ENCODE results near the gene ARHGEF11. TPM values are rescaled to one million over a fixed set of nuclear protein-coding genes. Genes with fewer than 3 reads are reported as not detected.
"Not testable (repeated sequence)": the region's sequence is repeated elsewhere in the genome, so short reads cannot be mapped to it uniquely, and the experiment has no call there.

ARHGEF11 gene
- total and polyA plus RNA-seq, 4 donors: 14.2 to 44.1 (median 31.9) TPM

GRCh38 chr1:156929596-156930238 lies 115.8 kb downstream of the ARHGEF11 start:
- DNase-seq (no peak), ATAC-seq (ENCODE audit: insufficient read depth, low FRiP score) (no peak)
- Histone ChIP-seq H3K9ac (ENCODE audit: insufficient read depth in 1 of 2, low read length in 2 of 2) (no peak overlapping the region), H3K27ac (ENCODE audit: low read depth in 1 of 2, low read length in 1 of 2) (no peak overlapping the region), H3K4me3 (no peak overlapping the region), H3K4me1 (ENCODE audit: control insufficient read depth in 5 of 5, insufficient read depth in 5 of 5, low read length in 5 of 5) (peaks cover 0 to 4% (median 0%) of the 10 kb centered on the region in 5 donors), H3K36me3 (ENCODE audit: control insufficient read depth in 4 of 4, insufficient read depth in 4 of 4, low read length in 4 of 4) (no peaks in the 10 kb centered on the region), H3K27me3 (ENCODE audit: control insufficient read depth in 3 of 3, insufficient read depth in 3 of 3, low read length in 2 of 3) (peaks cover 0 to 48% (median 41%) of the 10 kb centered on the region in 3 donors), H3K9me3 (ENCODE audit: control insufficient read depth in 4 of 4, insufficient read depth in 3 of 4, low read length in 3 of 4) (no peaks in the 10 kb centered on the region)
- no peak for TF ChIP-seq CTCF (IDR thresholded peaks at IDR 0.05; ENCODE audit: control extremely low read depth, extremely low read depth)
- WGBS, 2 donors: 67 to 74% methylated on average over 6 of the region's 6 CpGs

- ATAC-seq (ENCODE audit: insufficient read depth, low FRiP score) (no peak), DNase-seq (no peak)
- Histone ChIP-seq H3K36me3 (ENCODE audit: control insufficient read depth in 4 of 4, insufficient read depth in 4 of 4, low read length in 4 of 4) (no peaks in the 10 kb centered on the region), H3K4me1 (ENCODE audit: control insufficient read depth in 5 of 5, insufficient read depth in 5 of 5, low read length in 5 of 5) (peaks cover 0 to 12% (median 6%) of the 10 kb centered on the region in 5 donors), H3K27me3 (ENCODE audit: control insufficient read depth in 3 of 3, insufficient read depth in 3 of 3, low read length in 2 of 3) (peaks cover 0 to 64% (median 50%) of the 10 kb centered on the region in 3 donors), H3K27ac (ENCODE audit: low read depth in 1 of 2, low read length in 1 of 2) (no peak overlapping the region), H3K9me3 (ENCODE audit: control insufficient read depth in 4 of 4, insufficient read depth in 3 of 4, low read length in 3 of 4) (no peaks in the 10 kb centered on the region), H3K4me3 (no peak overlapping the region), H3K9ac (ENCODE audit: insufficient read depth in 1 of 2, low read length in 2 of 2) (no peak overlapping the region)
- 8 to 11% methylated on average over 4 of the region's 4 CpGs for WGBS, 2 donors
- no peak for TF ChIP-seq CTCF (IDR thresholded peaks at IDR 0.05; ENCODE audit: control extremely low read depth, extremely low read depth)
Observed at GRCh38 chr1:156928043-156928602, 117.4 kb downstream of the ARHGEF11 start.

GRCh38 chr1:156927215-156928042 lies 118.1 kb downstream of the ARHGEF11 start:
- Histone ChIP-seq H3K27ac (ENCODE audit: low read depth in 1 of 2, low read length in 1 of 2) (no peak overlapping the region), H3K4me1 (ENCODE audit: control insufficient read depth in 5 of 5, insufficient read depth in 5 of 5, low read length in 5 of 5) (peaks cover 0 to 12% (median 7%) of the 10 kb centered on the region in 5 donors), H3K9me3 (ENCODE audit: control insufficient read depth in 4 of 4, insufficient read depth in 3 of 4, low read length in 3 of 4) (no peaks in the 10 kb centered on the region), H3K27me3 (ENCODE audit: control insufficient read depth in 3 of 3, insufficient read depth in 3 of 3, low read length in 2 of 3) (peaks cover 0 to 71% (median 57%) of the 10 kb centered on the region in 3 donors), H3K36me3 (ENCODE audit: control insufficient read depth in 4 of 4, insufficient read depth in 4 of 4, low read length in 4 of 4) (no peaks in the 10 kb centered on the region), H3K9ac (ENCODE audit: insufficient read depth in 1 of 2, low read length in 2 of 2) (no peak overlapping the region), H3K4me3 (no peak overlapping the region)
- DNase-seq (peak; percentile 72 to 79 (median 77)), ATAC-seq (ENCODE audit: insufficient read depth, low FRiP score) (peak; percentile 66)
- 6 to 8% methylated on average over 61 to 64 of the region's 64 CpGs for WGBS, 2 donors
- TF ChIP-seq CTCF (IDR thresholded peaks at IDR 0.05; ENCODE audit: control extremely low read depth, extremely low read depth): peak; percentile 61

GRCh38 chr1:156926695-156927094 lies 118.8 kb downstream of the ARHGEF11 start:
- WGBS, 2 donors: 83 to 90% methylated on average over 6 of the region's 6 CpGs
- peaks cover 0 to 11% (median 7%) of the 10 kb centered on the region in 5 donors for H3K4me1 ChIP-seq (ENCODE audit: control insufficient read depth in 5 of 5, insufficient read depth in 5 of 5, low read length in 5 of 5)
- not testable (repeated sequence) for H3K9me3 ChIP-seq (ENCODE audit: control insufficient read depth in 4 of 4, insufficient read depth in 3 of 4, low read length in 3 of 4); DNase-seq; H3K9ac ChIP-seq (ENCODE audit: insufficient read depth in 1 of 2, low read length in 2 of 2); H3K36me3 ChIP-seq (ENCODE audit: control insufficient read depth in 4 of 4, insufficient read depth in 4 of 4, low read length in 4 of 4); ATAC-seq (ENCODE audit: insufficient read depth, low FRiP score); H3K4me3 ChIP-seq; H3K27ac ChIP-seq (ENCODE audit: low read depth in 1 of 2, low read length in 1 of 2)
- peaks cover 0 to 78% (median 64%) of the 10 kb centered on the region in 3 donors for H3K27me3 ChIP-seq (ENCODE audit: control insufficient read depth in 3 of 3, insufficient read depth in 3 of 3, low read length in 2 of 3)

Data from lung (tissue), 12 donors.